Hypothalamus (tissue), 51 donors: ENCODE results near the gene PPP1R7.

ENCODE experiments used
- DNase-seq, 51 donors: peaks; one replicate each; lab custom pipeline; 2025; lab: John Stamatoyannopoulos, UW

The PPP1R7 gene

GRCh38 chr2:241118737-241119505 is 31.3 kb upstream of the PPP1R7 start:
- no peak for DNase-seq

GRCh38 chr2:241120440-241120839 is 29.8 kb upstream of the PPP1R7 start:
- no peak for DNase-seq

- no peak for DNase-seq
Measured at GRCh38 chr2:241121008-241121407, 29.3 kb upstream of the PPP1R7 start.

DNA sequence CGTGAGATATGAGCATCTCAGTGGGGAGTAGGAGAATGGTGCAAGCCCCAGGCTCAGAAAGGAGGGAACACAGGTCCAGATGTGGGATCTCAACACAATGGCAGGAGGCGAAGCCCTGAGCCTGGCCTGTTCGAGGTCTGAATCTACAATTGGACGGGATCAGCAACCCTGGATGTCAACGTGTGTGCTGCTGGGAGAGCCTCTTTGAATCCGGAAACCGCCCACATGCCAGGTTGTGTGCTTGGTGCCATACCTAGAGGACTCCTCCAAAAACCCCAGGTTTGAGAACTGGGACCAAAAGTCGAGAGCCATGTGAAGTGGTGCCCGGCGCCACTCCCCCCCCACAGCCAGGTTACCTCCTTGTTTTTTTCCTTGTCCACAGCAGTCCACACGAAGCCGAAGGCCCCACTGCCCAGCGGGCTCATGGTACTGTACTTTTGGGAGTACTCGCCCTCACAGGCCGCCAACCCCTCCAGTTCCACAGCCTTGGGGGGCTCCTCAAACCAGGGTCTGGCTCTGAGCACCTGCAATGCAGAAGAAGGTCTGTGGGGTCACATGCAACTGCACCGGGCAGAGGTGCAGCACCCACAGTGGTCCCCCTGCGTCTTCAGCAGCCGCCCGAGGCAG is 27.8 kb upstream of the PPP1R7 start:
- no peak for DNase-seq

GRCh38 chr2:241123816-241124536 is 26.3 kb upstream of the PPP1R7 start:
- DNase-seq: peak in 17 of 51 donors; percentile 11 to 54 (median 25)

DNA sequence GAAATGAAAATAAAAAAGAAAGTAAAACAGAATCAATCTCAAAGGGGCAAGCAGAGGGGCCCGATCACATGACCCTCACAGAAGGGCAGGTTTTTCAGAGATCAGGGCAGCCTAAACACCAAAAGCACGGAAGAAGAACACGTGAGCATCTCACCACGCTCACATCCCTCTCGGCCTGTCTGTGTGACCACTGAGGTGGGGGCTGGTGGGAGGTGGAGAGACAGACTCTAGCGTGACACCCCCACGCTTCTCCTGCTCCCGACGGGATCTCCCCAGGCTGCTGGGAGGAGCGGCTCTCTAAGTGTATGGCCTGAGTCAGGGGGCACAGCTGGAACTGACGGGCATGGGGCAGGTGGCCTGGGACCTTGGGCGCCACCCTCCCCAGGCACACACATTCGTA is 24.6 kb upstream of the PPP1R7 start:
- no peak for DNase-seq

- no peak for DNase-seq
Measured at GRCh38 chr2:241126201-241126611, 24.1 kb upstream of the PPP1R7 start.

DNA sequence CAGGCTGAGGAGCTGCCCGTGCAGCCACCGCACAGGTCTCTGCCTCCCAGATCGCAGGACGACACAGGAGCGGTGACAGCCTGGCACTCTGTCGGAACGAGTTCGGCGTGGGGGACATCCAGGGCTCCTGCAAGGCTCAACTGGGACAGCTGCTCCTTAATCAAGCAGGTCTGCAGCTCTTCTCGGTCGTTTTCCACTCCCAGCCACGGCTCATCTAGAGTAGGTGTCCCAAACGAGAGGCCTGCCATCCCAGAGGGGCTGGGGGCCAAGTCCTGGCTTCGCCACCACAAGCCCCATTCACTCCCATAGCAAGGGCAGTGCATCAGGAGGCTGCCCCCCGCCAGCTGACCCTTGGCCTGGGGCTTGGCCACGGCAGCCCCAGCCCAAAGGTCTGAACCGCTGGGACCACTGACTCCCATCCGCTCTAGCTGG is 23.5 kb upstream of the PPP1R7 start:
- no peak for DNase-seq

GRCh38 chr2:241128266-241128665 is 22.0 kb upstream of the PPP1R7 start:
- no peak for DNase-seq

DNA sequence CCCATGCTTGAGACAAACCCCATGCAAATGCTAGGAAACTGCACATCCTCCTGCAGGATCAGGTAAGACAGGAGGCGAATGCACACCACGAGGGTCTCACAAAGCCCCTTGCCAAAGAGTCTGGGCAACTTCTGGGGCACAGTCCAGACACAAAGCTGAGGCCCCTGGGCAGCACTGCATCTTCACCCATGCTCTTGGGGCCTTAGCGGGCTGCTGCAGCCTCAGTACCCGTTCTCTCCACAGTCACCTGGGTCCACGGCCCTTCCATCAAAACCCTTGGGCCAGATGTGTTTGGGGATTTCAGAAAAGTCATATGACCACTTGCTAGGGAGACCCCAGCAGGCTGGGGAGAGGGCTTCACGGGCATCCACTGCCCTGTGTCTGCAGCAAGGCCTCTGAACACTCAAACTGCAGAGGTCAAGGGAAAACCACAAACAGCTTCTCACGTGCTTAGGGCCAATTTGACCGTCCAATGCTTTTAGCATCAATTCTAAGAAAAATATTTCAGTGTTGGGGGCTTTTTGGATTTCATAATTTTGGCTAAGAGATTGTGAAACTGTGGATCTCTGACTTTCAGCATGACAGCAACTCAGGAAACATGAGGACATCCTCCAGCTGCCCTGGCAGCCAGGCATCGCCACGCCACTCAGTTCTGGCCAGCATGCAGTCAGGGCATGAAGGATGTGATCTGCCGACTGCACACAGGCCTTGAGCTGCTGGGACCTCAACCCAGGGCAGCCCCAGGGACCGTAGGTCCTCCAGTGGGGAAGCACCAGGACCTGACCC is 21.0 kb upstream of the PPP1R7 start:
- no peak for DNase-seq

DNA sequence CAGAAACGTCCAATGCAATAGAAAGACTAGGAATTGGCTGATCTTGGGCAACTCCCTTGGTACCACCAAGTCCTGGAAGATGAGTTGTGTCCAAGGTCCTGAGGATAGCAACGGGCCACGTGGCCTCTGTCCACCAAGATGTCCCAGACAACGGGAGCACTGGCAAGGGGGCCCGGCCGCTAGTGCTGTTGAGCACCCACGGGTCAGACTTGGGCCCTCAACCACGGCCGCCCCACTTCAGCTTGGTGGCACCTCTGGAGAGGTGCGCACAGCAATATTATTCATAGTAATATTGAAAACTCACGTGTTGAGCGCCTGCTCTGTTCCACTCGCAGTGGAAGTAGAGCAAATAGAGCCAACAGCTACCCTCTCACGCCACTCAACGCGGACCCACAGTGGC is 20.0 kb upstream of the PPP1R7 start:
- no peak for DNase-seq

DNA sequence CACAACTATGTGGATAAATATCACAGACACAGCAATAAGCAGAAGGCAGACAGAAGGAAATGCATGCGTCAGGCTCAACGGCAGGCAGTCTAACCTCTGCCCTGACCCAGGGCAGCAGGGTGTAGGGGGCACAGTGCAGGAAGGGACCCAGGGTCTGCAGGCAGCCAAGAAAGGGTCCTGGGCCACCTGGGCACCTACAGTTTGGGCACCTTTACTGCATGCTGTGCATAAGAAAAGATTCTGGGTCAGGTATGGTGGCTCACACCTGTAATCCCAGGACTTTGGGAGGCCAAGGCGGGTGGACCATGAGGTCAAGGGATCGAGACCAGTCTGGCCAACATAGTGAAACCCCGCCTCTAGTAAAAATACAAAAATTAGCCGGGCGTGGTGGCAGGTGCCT is 18.7 kb upstream of the PPP1R7 start:
- no peak for DNase-seq

- DNase-seq: no peak
Measured at GRCh38 chr2:241132538-241133435, 17.5 kb upstream of the PPP1R7 start.

DNA sequence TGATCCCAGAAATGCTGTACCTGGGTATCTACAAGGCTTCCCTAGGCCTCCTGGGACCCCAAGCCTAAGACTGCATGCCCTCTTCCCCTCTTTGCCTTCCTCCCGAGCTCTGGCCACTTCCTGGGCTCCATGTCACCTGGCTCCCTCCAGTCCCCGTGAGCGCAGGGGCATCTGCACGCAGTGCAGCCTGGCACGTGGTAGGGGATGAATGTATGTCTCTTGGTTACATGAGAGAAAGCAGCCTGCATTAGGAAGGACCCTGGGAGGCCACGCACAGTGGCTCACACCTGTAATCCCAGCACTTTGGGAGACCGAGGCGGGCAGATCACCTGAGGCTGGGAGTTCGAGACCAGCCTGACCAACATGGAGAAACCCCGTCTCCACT is 16.8 kb upstream of the PPP1R7 start:
- no peak for DNase-seq

- DNase-seq: no peak
Measured at GRCh38 chr2:241134711-241135110, 15.6 kb upstream of the PPP1R7 start.

DNA sequence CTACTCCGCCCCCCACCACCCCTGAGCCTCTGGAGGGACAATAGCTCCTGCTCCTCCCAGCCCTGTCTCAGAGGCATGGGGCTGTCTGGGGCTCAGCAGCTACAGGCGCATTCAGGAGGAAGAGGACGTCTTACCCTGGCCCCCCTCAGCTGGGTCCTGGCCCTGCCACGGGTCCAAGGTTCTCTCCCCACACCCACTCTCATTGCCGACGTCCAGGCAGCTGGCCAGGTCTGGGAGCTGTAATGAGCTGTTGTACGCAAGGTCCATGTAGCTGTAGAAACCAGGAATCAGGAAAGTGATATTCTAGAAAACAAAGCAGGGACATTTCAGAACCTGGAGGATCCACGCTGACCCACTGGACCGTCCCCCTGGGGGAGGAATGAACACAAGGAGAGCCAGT is 14.5 kb upstream of the PPP1R7 start:
- DNase-seq: peak in 1 of 51 donors; percentile 19

GRCh38 chr2:241136191-241136590 is 14.1 kb upstream of the PPP1R7 start:
- DNase-seq: no peak

- DNase-seq: no peak
Measured at GRCh38 chr2:241136661-241137260, 13.5 kb upstream of the PPP1R7 start.
